RKO (cell line): ENCODE results near the gene KMT5B.
A peak's percentile ranks its signal among the peaks of the same experiment; 100 is the strongest.

Experiments
- DNase-seq: peaks from one replicate; pipeline ENCODE4 v3.0.0-alpha.2; 2016; ENCODE audit warnings: low spot score

The KMT5B gene

GRCh38 chr11:68145120-68145866, 67.8 kb downstream of the KMT5B start:
- peak; percentile 39 for DNase-seq

GRCh38 chr11:68143310-68143689, 69.8 kb downstream of the KMT5B start:
- DNase-seq: no peak

- DNase-seq: no peak
Observed at GRCh38 chr11:68142441-68143309, 70.4 kb downstream of the KMT5B start.

- no peak for DNase-seq
Observed at GRCh38 chr11:68142028-68142412, 71.1 kb downstream of the KMT5B start.

- no peak for DNase-seq
Observed at GRCh38 chr11:68141246-68142027, 71.7 kb downstream of the KMT5B start.

GRCh38 chr11:68140496-68141245, 72.4 kb downstream of the KMT5B start:
- DNase-seq: no peak

GRCh38 chr11:68138237-68138636, 74.9 kb downstream of the KMT5B start:
- no peak for DNase-seq

- no peak for DNase-seq
Observed at GRCh38 chr11:68137833-68138232, 75.3 kb downstream of the KMT5B start.

GRCh38 chr11:68136866-68137265, 76.2 kb downstream of the KMT5B start:
- no peak for DNase-seq

GRCh38 chr11:68135161-68135560, 77.9 kb downstream of the KMT5B start:
- DNase-seq: no peak

GRCh38 chr11:68133761-68134160, 79.3 kb downstream of the KMT5B start:
- DNase-seq: no peak

- DNase-seq: no peak
Observed at GRCh38 chr11:68130121-68130520, 83.0 kb downstream of the KMT5B start.

GRCh38 chr11:68128682-68129327, 84.3 kb downstream of the KMT5B start:
- no peak for DNase-seq

GRCh38 chr11:68127714-68128681, 85.1 kb downstream of the KMT5B start:
- no peak for DNase-seq

- DNase-seq: no peak
Observed at GRCh38 chr11:68125164-68125563, 87.9 kb downstream of the KMT5B start.

- no peak for DNase-seq
Observed at GRCh38 chr11:68122936-68123539, 90.1 kb downstream of the KMT5B start.

- peak; percentile 92 for DNase-seq
Observed at GRCh38 chr11:68121067-68121899, 91.8 kb downstream of the KMT5B start, which contains the start of gene CHKA. CHKA (minus strand) TSS chr11:68121388; CDS start chr11:68121177, 211 bp downstream.

- peak; percentile 51 for DNase-seq
Observed at GRCh38 chr11:68120273-68121066, 92.6 kb downstream of the KMT5B start.
